GM21576 (cell line): Measurements from ENCODE around the gene MIER1.
"Not testable (repeated sequence)": the region's sequence is repeated elsewhere in the genome, so short reads cannot be mapped to it uniquely, and the experiment has no call there.

ENCODE experiments used
- ATAC-seq: cut with Tn5 transposase; IDR thresholded peaks from one replicate; pipeline ENCODE4 v1.9.1; 2021; ENCODE audit warnings: mild to moderate bottlenecking, moderate library complexity; ENCODE audit not compliant: unreplicated experiment

Gene MIER1

DNA sequence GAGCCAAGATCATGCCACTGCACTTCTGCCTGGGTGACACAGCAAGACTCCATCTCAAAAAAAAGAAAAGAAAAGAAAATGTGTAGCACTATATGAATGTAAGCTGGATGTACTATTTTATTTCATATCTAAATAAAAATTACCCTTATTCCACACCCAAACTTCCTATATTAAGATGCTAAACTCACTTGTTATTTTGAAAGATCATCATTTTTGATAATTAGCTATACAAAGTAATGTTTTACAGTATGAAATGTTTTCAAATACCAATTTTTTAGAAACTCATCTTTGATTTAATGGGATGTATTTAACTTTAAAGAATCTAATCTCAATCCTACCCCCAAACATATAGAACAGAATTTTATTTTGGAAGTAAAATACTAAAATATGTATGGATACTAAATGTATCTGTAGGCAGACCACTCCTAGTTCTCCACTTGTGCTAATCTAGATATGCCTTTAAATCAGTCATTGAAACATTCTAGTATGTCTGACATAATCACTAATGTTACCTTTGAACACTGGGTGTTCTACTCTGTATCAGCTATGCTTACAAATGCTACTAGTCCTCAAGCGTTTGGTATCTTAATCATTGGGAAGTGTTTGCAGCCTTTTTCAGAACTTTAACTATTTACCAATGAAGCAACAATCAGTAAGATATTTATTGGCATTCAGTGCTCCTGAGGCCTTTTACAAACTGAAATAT is 12.9 kb downstream of the MIER1 start:
- no peak for ATAC-seq

DNA sequence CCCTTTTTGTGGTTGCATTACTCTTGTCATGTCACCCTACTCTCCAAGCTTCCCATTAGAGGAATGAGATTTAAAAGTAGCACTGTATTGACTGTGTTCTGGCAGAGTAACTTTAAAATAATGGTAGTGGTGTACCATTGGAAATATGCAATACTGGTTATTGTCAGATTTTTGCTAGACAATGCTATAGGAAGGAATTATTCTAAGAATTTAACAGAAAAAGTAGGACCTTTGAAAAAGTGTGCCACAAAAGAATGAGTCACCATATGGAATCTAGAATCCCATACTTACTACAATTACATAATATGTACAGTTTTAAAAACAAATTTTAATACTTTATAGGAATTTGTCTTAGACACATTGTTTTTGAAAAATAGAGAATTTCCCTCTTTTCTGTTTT is 13.8 kb downstream of the MIER1 start:
- ATAC-seq, result no peak

- ATAC-seq, result no peak
Measured at GRCh38 chr1:66940981-66941380, 16.2 kb downstream of the MIER1 start.

- no peak for ATAC-seq
Measured at GRCh38 chr1:66943361-66943969, 18.7 kb downstream of the MIER1 start.

GRCh38 chr1:66944330-66945274 is 19.8 kb downstream of the MIER1 start:
- ATAC-seq, result no peak

DNA sequence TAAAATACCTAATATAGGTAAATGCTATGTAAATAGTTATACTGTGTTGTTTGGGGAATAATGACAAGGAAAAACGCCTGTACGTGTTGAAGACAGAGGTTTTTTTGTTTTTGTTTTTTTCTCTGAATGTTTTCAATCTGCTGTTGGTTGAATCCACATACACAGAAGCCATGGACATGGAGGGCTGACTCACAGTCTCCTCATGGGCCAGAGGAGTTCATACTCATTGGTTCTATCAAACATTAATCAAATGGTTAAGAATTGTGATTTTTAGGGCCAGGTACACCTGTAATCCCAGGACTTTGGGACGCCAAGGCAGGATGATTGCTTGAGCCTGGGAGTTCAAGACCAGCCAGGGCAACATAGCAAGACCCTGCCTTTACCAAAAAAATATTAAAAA is 20.5 kb downstream of the MIER1 start:
- ATAC-seq, result no peak

- no peak for ATAC-seq
Measured at GRCh38 chr1:66947267-66947666, 22.5 kb downstream of the MIER1 start.

DNA sequence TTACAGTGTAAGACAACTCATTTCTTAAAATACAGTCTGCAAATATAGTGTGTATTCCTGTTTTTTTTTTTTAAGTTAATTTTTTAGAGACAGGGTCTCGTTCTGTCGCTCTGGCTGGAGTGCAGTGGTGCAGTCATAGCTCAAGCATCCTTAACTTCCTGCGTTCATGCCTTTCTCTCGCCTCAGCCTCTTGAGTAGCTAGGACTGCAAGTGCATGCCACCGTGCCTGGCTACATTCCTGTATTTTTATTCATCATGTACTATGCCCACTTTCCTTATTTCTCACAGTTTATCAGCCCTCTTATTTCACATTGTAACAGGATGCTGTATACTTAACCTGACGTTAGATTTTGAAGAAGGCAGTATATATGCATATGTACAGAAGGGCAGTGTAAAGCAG is 26.7 kb downstream of the MIER1 start:
- ATAC-seq, result no peak

DNA sequence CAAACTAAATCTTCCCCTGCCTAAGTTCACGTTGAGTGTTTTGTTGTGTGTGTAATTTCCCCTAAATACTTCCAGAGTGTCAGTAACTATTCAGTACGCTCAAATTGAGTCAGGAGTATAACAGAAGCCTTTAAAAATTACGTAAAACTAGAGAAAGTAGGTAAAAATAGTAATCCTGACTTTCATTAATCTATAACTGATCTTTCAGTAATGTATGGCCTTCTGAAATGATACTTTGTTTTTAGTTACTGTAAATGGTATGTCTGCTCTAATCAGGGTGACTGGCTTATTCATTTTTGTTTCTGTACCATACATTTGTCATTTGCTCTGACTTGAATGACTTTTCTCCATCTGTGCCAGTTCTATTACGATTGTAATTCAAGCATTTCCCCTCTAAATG is 29.4 kb downstream of the MIER1 start:
- peak; percentile 69 for ATAC-seq

DNA sequence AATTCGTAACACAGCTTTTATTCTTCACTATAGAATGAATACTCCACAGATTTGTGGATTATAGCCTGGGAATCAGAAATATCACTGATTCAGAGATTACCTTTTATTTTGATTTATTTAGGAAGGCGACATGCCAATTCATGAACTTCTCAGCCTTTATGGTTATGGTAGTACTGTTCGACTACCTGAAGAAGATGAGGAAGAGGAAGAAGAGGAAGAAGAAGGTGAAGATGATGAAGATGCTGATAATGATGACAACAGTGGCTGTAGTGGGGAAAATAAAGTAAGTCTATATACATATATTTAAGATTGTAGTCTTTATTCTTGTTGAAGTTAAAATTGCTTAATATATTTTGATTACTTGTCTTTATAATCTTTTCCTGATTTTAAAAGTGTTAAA is 33.1 kb downstream of the MIER1 start:
- ATAC-seq, result no peak

DNA sequence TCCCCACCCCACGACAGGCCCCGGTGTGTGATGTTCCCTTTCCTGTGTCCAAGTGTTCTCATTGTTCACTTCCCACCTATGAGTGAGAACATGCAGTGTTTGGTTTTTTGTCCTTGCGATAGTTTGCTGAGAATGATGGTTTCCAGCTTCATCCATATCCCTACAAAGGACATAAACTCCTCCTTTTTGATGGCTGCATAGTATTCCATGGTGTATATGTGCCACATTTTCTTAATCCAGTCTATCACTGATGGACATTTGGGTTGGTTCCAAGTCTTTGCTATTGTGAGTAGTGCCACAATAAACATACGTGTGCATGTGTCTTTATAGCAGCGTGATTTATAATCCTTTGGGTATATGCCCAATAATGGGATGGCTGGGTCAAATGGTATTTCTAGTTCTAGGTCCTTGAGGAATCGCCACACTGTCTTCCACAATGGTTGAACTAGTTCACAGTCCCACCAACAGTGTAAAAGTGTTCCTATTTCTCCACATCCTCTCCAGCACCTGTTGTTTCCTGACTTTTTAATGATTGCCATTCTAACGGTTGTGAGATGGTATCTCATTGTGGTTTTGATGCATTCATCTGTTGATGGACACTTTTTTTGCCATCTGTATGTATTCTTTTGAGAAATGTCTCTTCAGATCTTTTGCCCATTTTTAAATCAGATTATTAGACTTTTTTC is 41.5 kb downstream of the MIER1 start:
- ATAC-seq, result not testable (repeated sequence)

DNA sequence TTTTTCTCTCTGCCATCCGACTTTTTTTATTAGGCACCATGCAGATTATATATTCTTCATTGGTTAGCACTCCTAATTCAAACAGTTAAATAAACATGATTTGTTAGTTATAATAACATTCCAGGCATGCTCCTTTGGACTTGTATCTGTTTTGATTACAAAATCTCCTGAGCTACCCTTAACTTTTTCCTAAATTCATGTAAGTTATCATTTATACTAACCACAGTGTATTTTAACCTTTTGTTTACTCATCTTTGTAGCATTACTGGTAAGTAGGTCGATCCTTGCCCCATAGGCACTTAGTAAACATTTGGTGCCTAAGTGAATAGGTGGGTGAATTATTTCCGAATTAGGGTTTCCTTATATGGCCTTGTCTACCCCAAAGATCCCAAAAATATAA is 43.8 kb downstream of the MIER1 start:
- ATAC-seq, result no peak

DNA sequence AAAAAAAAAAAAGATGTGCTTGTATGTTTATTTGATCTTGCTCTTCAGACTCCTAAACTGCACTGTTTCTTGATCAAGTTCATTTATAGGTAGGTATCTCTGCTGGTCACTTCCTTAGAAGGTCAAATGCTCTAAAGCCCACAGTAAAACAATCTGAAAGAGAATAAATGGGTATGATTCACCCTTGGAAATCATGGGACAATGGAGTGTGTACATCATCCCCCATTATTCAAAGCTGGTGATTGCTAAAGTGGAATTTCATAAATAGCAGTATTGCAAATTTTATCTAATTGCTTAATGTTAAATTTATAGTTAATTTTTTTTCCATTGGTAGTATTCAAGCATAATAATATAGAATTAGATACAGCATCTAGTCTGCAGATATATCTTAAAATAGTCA is 53.4 kb downstream of the MIER1 start:
- ATAC-seq, result no peak

GRCh38 chr1:66979621-66980020 is 54.8 kb downstream of the MIER1 start:
- ATAC-seq, result not testable (repeated sequence)

- no peak for ATAC-seq
Measured at GRCh38 chr1:66980745-66981367, 56.1 kb downstream of the MIER1 start.

DNA sequence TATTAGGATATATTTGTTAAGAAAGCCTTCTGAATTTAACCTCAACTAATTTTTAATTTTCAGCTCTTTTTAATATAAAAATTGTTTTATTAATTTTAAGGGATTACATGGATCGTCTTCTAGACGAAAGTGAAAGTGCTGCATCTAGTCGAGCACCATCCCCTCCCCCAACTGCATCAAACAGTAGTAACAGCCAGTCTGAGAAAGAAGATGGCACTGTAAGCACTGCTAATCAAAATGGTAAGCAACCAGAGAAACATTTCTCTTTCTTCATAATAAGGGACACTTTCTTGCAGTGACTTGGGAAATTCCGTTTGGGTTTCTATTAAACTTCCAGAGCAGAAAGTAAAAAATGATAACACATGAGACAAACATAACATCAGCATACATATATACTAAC is 56.9 kb downstream of the MIER1 start:
- no peak for ATAC-seq

DNA sequence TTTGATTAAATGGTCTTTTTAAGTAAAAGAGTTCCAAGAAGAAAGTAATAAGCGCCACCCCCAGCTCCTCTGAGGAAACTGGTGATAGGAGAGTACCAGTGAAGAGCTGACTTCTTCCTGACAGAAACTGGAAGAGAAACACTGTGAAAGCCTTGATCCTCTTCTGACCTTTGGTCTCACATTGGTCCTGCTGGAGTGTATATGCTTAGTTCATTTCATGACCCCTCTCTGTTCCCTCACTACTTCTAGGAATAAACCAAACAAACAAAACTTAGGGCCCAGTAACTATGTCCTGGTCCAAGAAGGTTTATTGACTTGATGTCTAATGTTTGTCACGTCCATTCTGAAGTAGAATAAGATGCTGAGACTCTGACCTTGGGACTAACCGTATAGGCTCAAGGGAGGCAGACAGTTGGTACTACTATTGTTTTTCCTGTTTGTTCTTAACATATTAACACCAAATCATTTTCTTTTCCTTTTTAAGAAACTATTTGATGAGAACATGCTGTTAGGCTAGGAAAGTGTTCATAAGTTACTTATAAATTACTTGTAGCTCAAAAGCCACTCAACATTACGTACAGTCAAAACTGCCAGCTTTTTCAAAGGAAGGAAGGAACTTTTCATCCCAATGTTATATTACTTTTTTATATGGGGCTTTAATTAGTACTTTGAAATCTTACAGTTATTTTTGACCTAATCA is 57.9 kb downstream of the MIER1 start:
- peak; percentile 42 for ATAC-seq

GRCh38 chr1:66984491-66984890 is 59.7 kb downstream of the MIER1 start:
- ATAC-seq, result peak; percentile 86

- ATAC-seq, result no peak
Measured at GRCh38 chr1:66985835-66986234, 61.0 kb downstream of the MIER1 start.

GRCh38 chr1:66993076-66993475 is 68.3 kb downstream of the MIER1 start:
- no peak for ATAC-seq
